Astrocyte (in vitro differentiated cells and primary cell): ENCODE data around the gene WDR45. TPM values are rescaled to one million over a fixed set of nuclear protein-coding genes. Genes with fewer than 3 reads are reported as not detected.

ENCODE experiments used
- DNase-seq: peaks from one replicate; pipeline ENCODE4 v3.0.0-alpha.2; 2010; ENCODE audit warnings: low read depth
- FAIRE-seq: peaks from 2 replicates; lab custom pipeline; 2011; peaks lifted over from hg19 to GRCh38; lab: Jason Lieb, UNC
- H2AFZ ChIP-seq: 2 replicates; pipeline ENCODE4 v1.6.0; 2012; ENCODE audit warnings: low read depth, low read length, inconsistent platforms
- H3K27ac ChIP-seq: 2 replicates; pipeline ENCODE4 v1.5.1; 2011; ENCODE audit warnings: low read depth, low read length, inconsistent platforms
- H3K27me3 ChIP-seq: 2 replicates; pipeline ENCODE4 v1.6.0; 2011; ENCODE audit warnings: low read length, inconsistent platforms; ENCODE audit not compliant: insufficient read depth
- H3K36me3 ChIP-seq: 2 replicates; pipeline ENCODE4 v1.5.1; 2011; ENCODE audit warnings: low read length, inconsistent platforms; ENCODE audit not compliant: insufficient read depth
- H3K4me1 ChIP-seq: 2 replicates; pipeline ENCODE4 v1.5.1; 2011; ENCODE audit warnings: low read length, inconsistent platforms; ENCODE audit not compliant: insufficient read depth
- H3K4me2 ChIP-seq: 2 replicates; pipeline ENCODE4 v1.6.0; 2012; ENCODE audit warnings: low read length, inconsistent platforms
- H3K4me3 ChIP-seq: 2 replicates; pipeline ENCODE4 v1.5.1; 2011; ENCODE audit warnings: low read depth, mild to moderate bottlenecking, low read length, inconsistent platforms; ENCODE audit not compliant: insufficient read depth
- H3K79me2 ChIP-seq: 2 replicates; pipeline ENCODE4 v1.6.0; 2012; ENCODE audit warnings: mild to moderate bottlenecking, low read length, inconsistent platforms; ENCODE audit not compliant: insufficient read depth
- H3K9ac ChIP-seq: 2 replicates; pipeline ENCODE4 v1.6.0; 2012; ENCODE audit warnings: mild to moderate bottlenecking, low read length, inconsistent platforms
- H3K9me3 ChIP-seq: 2 replicates; pipeline ENCODE4 v1.5.1; 2012; ENCODE audit warnings: low read depth, mild to moderate bottlenecking, low read length, inconsistent platforms; ENCODE audit not compliant: insufficient read depth
- H4K20me1 ChIP-seq: 2 replicates; pipeline ENCODE4 v1.6.0; 2012; ENCODE audit warnings: low read length, inconsistent platforms; ENCODE audit not compliant: insufficient read depth
- H3K27ac Mint-ChIP-seq: one replicate; pipeline ENCODE4 v1.8.0; 2021; ENCODE audit warnings: mild to moderate bottlenecking, mixed read lengths; ENCODE audit not compliant: unreplicated experiment
- H3K27me3 Mint-ChIP-seq: one replicate; pipeline ENCODE4 v1.8.0; 2021; ENCODE audit warnings: low read depth, mixed read lengths; ENCODE audit not compliant: unreplicated experiment
- H3K36me3 Mint-ChIP-seq: one replicate; pipeline ENCODE4 v1.8.0; 2021; ENCODE audit warnings: low read depth, mixed read lengths; ENCODE audit not compliant: unreplicated experiment
- H3K4me1 Mint-ChIP-seq: one replicate; pipeline ENCODE4 v1.8.0; 2021; ENCODE audit warnings: low read depth, mixed read lengths; ENCODE audit not compliant: unreplicated experiment
- H3K4me3 Mint-ChIP-seq: one replicate; pipeline ENCODE4 v1.8.0; 2021; ENCODE audit warnings: mild to moderate bottlenecking, moderate library complexity, mixed read lengths; ENCODE audit not compliant: unreplicated experiment
- H3K9me3 Mint-ChIP-seq: one replicate; pipeline ENCODE4 v1.8.0; 2021; ENCODE audit warnings: mild to moderate bottlenecking, mixed read lengths; ENCODE audit not compliant: unreplicated experiment
- EZH2 ChIP-seq: IDR thresholded peaks from 2 replicates; pipeline ENCODE4 v1.6.1; 2012; ENCODE audit warnings: mild to moderate bottlenecking, low read length, inconsistent platforms; ENCODE audit not compliant: insufficient read depth
- total RNA-seq: library from RNA; stranded (reverse); gene quantifications from 2 replicates; pipeline ENCODE4 v1.2.1, GENCODE V29; 2021
- TF ChIP-seq, protein P1 (sequence below): IDR thresholded peaks from 2 replicates; pipeline ENCODE4 v1.5.1; 2011; ENCODE audit warnings: low read depth, mild to moderate bottlenecking, inconsistent platforms, low read length, moderate library complexity; ENCODE audit not compliant: insufficient read depth

WDR45 gene
- total RNA-seq, 1 donor from 2014 or later: 54.9 TPM

DNA sequence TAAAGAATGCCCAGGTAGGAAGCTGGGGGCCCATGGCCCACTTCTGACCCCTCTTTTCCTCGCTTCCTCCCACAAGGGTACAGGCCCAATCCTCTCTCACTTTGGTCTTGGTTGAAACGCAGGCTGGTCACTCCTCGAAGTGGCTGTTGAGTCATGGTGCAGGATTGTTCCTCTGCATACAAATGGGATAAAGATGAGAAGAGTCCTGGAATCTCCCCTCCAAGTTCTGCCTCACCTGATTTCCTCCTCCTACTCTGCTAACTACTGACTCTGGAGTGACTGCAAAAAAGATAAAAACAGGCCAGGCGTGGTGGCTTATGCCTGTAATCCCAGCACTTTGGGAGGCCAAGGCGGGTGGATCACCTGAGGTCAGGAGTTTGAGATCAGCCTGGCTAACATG, 1.7 kb downstream of the WDR45 start:
- FAIRE-seq: peak; percentile 86
- no peak overlapping the region for H3K4me3 ChIP-seq
- H3K36me3 ChIP-seq: no peaks in the 10 kb centered on the region
- no peaks in the 10 kb centered on the region for H3K9me3 ChIP-seq
- Mint-ChIP-seq H3K36me3 (no peaks in the 10 kb centered on the region), H3K4me3 (peak overlapping the region; percentile 54), H3K27ac (peak overlapping the region; percentile 58), H3K27me3 (no peaks in the 10 kb centered on the region), H3K9me3 (no peaks in the 10 kb centered on the region), H3K4me1 (peaks cover 4% of the 10 kb centered on the region)
- no peaks in the 10 kb centered on the region for H3K27me3 ChIP-seq
- DNase-seq: no peak
- H4K20me1 ChIP-seq: peaks cover 6% of the 10 kb centered on the region
- no peak overlapping the region for H3K27ac ChIP-seq
- H3K4me1 ChIP-seq: peaks cover 5% of the 10 kb centered on the region
- no peak overlapping the region for H2AFZ ChIP-seq
- no peak for TF ChIP-seq EZH2
- TF ChIP-seq, protein P1, sequence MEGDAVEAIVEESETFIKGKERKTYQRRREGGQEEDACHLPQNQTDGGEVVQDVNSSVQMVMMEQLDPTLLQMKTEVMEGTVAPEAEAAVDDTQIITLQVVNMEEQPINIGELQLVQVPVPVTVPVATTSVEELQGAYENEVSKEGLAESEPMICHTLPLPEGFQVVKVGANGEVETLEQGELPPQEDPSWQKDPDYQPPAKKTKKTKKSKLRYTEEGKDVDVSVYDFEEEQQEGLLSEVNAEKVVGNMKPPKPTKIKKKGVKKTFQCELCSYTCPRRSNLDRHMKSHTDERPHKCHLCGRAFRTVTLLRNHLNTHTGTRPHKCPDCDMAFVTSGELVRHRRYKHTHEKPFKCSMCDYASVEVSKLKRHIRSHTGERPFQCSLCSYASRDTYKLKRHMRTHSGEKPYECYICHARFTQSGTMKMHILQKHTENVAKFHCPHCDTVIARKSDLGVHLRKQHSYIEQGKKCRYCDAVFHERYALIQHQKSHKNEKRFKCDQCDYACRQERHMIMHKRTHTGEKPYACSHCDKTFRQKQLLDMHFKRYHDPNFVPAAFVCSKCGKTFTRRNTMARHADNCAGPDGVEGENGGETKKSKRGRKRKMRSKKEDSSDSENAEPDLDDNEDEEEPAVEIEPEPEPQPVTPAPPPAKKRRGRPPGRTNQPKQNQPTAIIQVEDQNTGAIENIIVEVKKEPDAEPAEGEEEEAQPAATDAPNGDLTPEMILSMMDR: no peak
- no peak overlapping the region for H3K9ac ChIP-seq
- no peak overlapping the region for H3K4me2 ChIP-seq
- peaks cover 17% of the 10 kb centered on the region for H3K79me2 ChIP-seq

DNA sequence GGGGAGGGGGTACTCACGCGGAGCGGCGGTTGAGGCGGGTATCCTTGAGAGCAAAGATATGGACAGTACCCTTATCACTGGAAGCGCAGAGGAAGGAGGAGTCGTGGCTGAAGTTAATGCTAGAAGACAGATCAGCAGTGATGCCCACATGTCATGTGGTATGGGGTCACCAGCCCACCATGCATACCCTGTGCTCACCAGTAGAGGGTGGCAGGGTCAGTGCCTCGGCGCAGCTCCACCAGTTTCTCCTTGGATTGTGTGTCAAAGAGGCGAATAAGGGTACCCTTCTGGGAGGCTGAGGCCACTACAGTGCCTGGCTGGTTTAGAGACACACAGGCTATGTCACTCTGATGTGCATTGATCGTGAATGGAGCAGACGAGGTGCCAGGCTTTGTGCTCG, 4.3 kb downstream of the WDR45 start:
- TF ChIP-seq EZH2: no peak
- TF ChIP-seq, protein P1: no peak
- H3K4me2 ChIP-seq: no peak overlapping the region
- no peak overlapping the region for H3K27ac ChIP-seq

More for the DNA sequence above, 4.3 kb downstream of the WDR45 start:
- FAIRE-seq (no peak), DNase-seq (no peak)
- H3K27ac Mint-ChIP-seq: no peak overlapping the region
- peaks cover 21% of the 10 kb centered on the region for H4K20me1 ChIP-seq
- H3K27me3 ChIP-seq: no peaks in the 10 kb centered on the region
- no peak overlapping the region for H3K9ac ChIP-seq
- H3K4me1 ChIP-seq: peaks cover 11% of the 10 kb centered on the region
- no peak overlapping the region for H2AFZ ChIP-seq
- H3K79me2 ChIP-seq: peaks cover 35% of the 10 kb centered on the region
- no peaks in the 10 kb centered on the region for H3K9me3 Mint-ChIP-seq
- H3K4me3 Mint-ChIP-seq: no peak overlapping the region
- H3K4me3 ChIP-seq: no peak overlapping the region
- peaks cover 2% of the 10 kb centered on the region for H3K36me3 Mint-ChIP-seq
- no peaks in the 10 kb centered on the region for H3K9me3 ChIP-seq
- H3K4me1 Mint-ChIP-seq: peaks cover 4% of the 10 kb centered on the region
- H3K36me3 ChIP-seq: no peaks in the 10 kb centered on the region
- no peaks in the 10 kb centered on the region for H3K27me3 Mint-ChIP-seq
